HepG2 (cell line): ENCODE data around the gene RANBP6. TPM values are rescaled to one million over a fixed set of nuclear protein-coding genes. Genes with fewer than 3 reads are reported as not detected.

Experiments
- ARNT2 ChIP-seq: sonication (generic); formaldehyde crosslinking; IDR thresholded peaks from 2 replicates; pipeline ENCODE4 v1.8.0; 2022; ENCODE audit warnings: mild to moderate bottlenecking, low read depth, missing genetic modification reagents, moderate library complexity
- ARNTL ChIP-seq: sonication (generic); formaldehyde crosslinking; IDR thresholded peaks from 2 replicates; pipeline ENCODE4 v1.4.0; 2020; ENCODE audit warnings: mild to moderate bottlenecking, missing genetic modification reagents
- ASH2L ChIP-seq: fragments of 300-600, 200-600 bp; sonication (generic); IDR thresholded peaks from 2 replicates; pipeline ENCODE4 v1.7.0; 2017; ENCODE audit warnings: low read depth, mild to moderate bottlenecking, moderate library complexity, mixed read lengths, low read length; ENCODE audit not compliant: insufficient read length
- GABPB1 ChIP-seq: IDR thresholded peaks from 2 replicates; pipeline ENCODE4 v1.6.1; 2016; ENCODE audit warnings: mild to moderate bottlenecking, missing genetic modification reagents, moderate library complexity, missing compliant biosample characterization
- HIVEP1 ChIP-seq: sonication (generic); formaldehyde crosslinking; IDR thresholded peaks from 2 replicates; pipeline ENCODE4 v1.4.0; 2020; ENCODE audit warnings: mild to moderate bottlenecking, missing genetic modification reagents
- HOXA5 ChIP-seq: sonication (generic); formaldehyde crosslinking; IDR thresholded peaks from 2 replicates; pipeline ENCODE4 v1.4.0; 2020; ENCODE audit warnings: missing genetic modification reagents
- MXI1 ChIP-seq: IDR thresholded peaks from 3 replicates; pipeline ENCODE4 v1.6.1; 2012; ENCODE audit warnings: low read depth, low read length, inconsistent platforms, borderline replicate concordance
- PHF21A ChIP-seq: sonication (generic); formaldehyde crosslinking; IDR thresholded peaks from 2 replicates; pipeline ENCODE4 v1.5.0; 2020; ENCODE audit warnings: mild to moderate bottlenecking, missing genetic modification reagents
- RBFOX2 ChIP-seq: fragments of 200-400 bp; formaldehyde crosslinking; IDR thresholded peaks from 2 replicates; pipeline ENCODE4 v1.6.1; 2017; ENCODE audit warnings: low read depth, mild to moderate bottlenecking, low read length
- RFXAP ChIP-seq: sonication (generic); formaldehyde crosslinking; IDR thresholded peaks from 2 replicates; pipeline ENCODE4 v1.4.0; 2020; ENCODE audit warnings: missing genetic modification reagents, borderline replicate concordance
- SP2 ChIP-seq: sonication (generic); formaldehyde crosslinking; IDR thresholded peaks from 2 replicates; pipeline ENCODE4 v1.5.1; 2020; ENCODE audit warnings: mild to moderate bottlenecking, missing genetic modification reagents
- TCF7 ChIP-seq: sonication (generic); IDR thresholded peaks from 2 replicates; pipeline ENCODE4 v1.6.1; 2016; ENCODE audit warnings: antibody characterized with exemption, low read depth
- XBP1 ChIP-seq: sonication (generic); formaldehyde crosslinking; IDR thresholded peaks from 2 replicates; pipeline ENCODE4 v1.5.0; 2020; ENCODE audit warnings: missing genetic modification reagents
- ZC3H13 ChIP-seq: sonication (generic); formaldehyde crosslinking; IDR thresholded peaks from 2 replicates; pipeline ENCODE4 v1.8.1; 2023; ENCODE audit warnings: mild to moderate bottlenecking, missing genetic modification reagents, moderate library complexity
- polyA plus RNA-seq, 8 experiments: library from polyadenylated mRNA; depleted of rRNA in 3 of 8; stranded (reverse) in 7 of 8; unstranded in 1 of 8; fragments of >200 nt; fragmentation: Illumina TruSeq in 4 of 8; extraction: Trizol in 4 of 8; gene quantifications; 2 replicates each; pipeline versions ENCODE4 v1.2.1 to v1.2.3, GENCODE V29; 2011 to 2016; ENCODE audit warnings: low read depth in 4 of 8, missing spikeins in 1 of 8, mixed read lengths in 1 of 8; ENCODE audit not compliant: insufficient read depth in 1 of 8
- total RNA-seq, 5 experiments: library from RNA; depleted of rRNA; stranded (reverse); fragments of >200 nt; fragmentation: Illumina TruSeq; extraction: Trizol; gene quantifications; 2 replicates each; pipeline ENCODE4 v1.2.3, GENCODE V29; 2016; ENCODE audit warnings: low read depth in 1 of 5
- TF ChIP-seq, protein P1 (sequence below): IDR thresholded peaks from 2 replicates; pipeline ENCODE4 v1.6.1; 2016; ENCODE audit warnings: missing compliant biosample characterization, missing genetic modification reagents, borderline replicate concordance
- TF ChIP-seq, protein P2 (sequence below): sonication (generic); formaldehyde crosslinking; IDR thresholded peaks from 2 replicates; pipeline ENCODE4 v1.5.1; 2020; ENCODE audit warnings: missing genetic modification reagents, mild to moderate bottlenecking, borderline replicate concordance
- TF ChIP-seq, protein P3 (sequence below): IDR thresholded peaks from 2 replicates; pipeline ENCODE4 v1.6.1; 2012; ENCODE audit warnings: inconsistent platforms
- TF ChIP-seq, protein P4 (sequence below): sonication (generic); formaldehyde crosslinking; IDR thresholded peaks from 2 replicates; pipeline ENCODE4 v1.4.0; 2020; ENCODE audit warnings: missing genetic modification reagents
- TF ChIP-seq, protein P5 (sequence below): IDR thresholded peaks from 2 replicates; pipeline ENCODE4 v1.6.1; 2016; ENCODE audit warnings: mild to moderate bottlenecking, missing biosample characterization, missing genetic modification reagents
- TF ChIP-seq, protein P6 (sequence below): sonication (generic); formaldehyde crosslinking; IDR thresholded peaks from 2 replicates; pipeline ENCODE4 v1.8.1; 2023; ENCODE audit warnings: mild to moderate bottlenecking, moderate library complexity, missing genetic modification reagents

The RANBP6 gene
- total and polyA plus RNA-seq, 2 of the 13 experiments (the other 11 are each of a cell fraction or from before 2014, with no cell fraction given) = 7.5 to 26.0 TPM

DNA sequence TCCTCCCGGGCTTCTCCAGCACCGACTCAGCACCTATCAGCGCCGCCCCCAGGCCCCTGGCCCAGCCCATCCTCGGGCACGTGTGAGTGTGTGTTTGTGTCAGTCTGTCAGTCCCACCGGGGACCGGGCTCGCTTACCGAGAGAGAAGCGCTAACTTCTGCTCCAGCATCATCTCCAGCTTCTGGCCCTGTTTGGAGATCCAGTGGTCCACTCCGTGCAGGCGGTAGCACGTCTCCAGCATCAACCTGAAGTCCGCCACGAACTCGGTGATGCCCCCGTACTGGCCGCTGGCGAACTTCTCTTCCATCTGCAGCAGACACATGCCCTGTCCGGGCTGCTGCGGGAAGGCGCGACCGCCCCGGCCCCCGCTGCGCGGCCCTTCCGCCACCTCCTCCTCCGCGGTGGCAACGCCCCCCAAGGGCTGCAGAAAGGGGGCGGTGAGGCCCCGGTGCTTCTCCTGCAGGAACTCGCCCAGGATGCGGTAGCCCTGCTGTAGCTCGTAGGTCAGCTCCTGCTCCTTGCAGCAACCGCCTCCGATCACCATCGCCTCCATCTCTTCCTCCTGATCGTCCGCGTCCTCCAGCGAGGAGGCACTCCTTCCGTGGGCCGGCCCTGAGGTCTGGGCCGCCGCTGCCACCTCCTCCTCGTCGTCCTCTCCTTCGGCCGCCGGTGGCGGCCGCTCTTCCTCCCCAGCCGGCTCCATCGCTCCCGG is 8.2 kb downstream of the RANBP6 start (continued):
- TF ChIP-seq, protein P1, sequence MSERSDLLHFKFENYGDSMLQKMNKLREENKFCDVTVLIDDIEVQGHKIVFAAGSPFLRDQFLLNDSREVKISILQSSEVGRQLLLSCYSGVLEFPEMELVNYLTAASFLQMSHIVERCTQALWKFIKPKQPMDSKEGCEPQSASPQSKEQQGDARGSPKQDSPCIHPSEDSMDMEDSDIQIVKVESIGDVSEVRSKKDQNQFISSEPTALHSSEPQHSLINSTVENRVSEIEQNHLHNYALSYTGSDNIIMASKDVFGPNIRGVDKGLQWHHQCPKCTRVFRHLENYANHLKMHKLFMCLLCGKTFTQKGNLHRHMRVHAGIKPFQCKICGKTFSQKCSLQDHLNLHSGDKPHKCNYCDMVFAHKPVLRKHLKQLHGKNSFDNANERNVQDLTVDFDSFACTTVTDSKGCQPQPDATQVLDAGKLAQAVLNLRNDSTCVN (CRISPR knock-in tag) = 0 out of 2 replicates have a peak, but pooled peaks have one; percentile 18
- TF ChIP-seq XBP1 (CRISPR knock-in tag) = no peak
- 0 out of 2 replicates have a peak, but pooled peaks have one; percentile 17 for TF ChIP-seq HIVEP1 (CRISPR knock-in tag)
- TF ChIP-seq ASH2L = peak; percentile 75
- 0 out of 2 replicates have a peak, but pooled peaks have one; percentile 16 for TF ChIP-seq PHF21A (CRISPR knock-in tag)
- TF ChIP-seq, protein P2, sequence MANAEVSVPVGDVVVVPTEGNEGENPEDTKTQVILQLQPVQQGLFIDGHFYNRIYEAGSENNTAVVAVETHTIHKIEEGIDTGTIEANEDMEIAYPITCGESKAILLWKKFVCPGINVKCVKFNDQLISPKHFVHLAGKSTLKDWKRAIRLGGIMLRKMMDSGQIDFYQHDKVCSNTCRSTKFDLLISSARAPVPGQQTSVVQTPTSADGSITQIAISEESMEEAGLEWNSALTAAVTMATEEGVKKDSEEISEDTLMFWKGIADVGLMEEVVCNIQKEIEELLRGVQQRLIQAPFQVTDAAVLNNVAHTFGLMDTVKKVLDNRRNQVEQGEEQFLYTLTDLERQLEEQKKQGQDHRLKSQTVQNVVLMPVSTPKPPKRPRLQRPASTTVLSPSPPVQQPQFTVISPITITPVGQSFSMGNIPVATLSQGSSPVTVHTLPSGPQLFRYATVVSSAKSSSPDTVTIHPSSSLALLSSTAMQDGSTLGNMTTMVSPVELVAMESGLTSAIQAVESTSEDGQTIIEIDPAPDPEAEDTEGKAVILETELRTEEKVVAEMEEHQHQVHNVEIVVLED = peak; percentile 22; the same call in 1 of the 2 replicates
- TF ChIP-seq ARNT2 = 0 out of 2 replicates have a peak, but pooled peaks have one; percentile 14
- TF ChIP-seq, protein P3, sequence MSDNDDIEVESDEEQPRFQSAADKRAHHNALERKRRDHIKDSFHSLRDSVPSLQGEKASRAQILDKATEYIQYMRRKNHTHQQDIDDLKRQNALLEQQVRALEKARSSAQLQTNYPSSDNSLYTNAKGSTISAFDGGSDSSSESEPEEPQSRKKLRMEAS = peak; percentile 85; the same call in 1 of the 2 replicates
- TF ChIP-seq, protein P4, sequence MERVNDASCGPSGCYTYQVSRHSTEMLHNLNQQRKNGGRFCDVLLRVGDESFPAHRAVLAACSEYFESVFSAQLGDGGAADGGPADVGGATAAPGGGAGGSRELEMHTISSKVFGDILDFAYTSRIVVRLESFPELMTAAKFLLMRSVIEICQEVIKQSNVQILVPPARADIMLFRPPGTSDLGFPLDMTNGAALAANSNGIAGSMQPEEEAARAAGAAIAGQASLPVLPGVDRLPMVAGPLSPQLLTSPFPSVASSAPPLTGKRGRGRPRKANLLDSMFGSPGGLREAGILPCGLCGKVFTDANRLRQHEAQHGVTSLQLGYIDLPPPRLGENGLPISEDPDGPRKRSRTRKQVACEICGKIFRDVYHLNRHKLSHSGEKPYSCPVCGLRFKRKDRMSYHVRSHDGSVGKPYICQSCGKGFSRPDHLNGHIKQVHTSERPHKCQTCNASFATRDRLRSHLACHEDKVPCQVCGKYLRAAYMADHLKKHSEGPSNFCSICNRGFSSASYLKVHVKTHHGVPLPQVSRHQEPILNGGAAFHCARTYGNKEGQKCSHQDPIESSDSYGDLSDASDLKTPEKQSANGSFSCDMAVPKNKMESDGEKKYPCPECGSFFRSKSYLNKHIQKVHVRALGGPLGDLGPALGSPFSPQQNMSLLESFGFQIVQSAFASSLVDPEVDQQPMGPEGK (CRISPR knock-in tag) = peak; percentile 40; the same call in 1 of the 2 replicates
- TF ChIP-seq, protein P5, sequence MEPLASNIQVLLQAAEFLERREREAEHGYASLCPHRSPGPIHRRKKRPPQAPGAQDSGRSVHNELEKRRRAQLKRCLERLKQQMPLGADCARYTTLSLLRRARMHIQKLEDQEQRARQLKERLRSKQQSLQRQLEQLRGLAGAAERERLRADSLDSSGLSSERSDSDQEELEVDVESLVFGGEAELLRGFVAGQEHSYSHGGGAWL (CRISPR knock-in tag) = peak; percentile 46
- TF ChIP-seq GABPB1 (CRISPR knock-in tag) = peak; percentile 58
- peak; percentile 58; the same call in 1 of the 2 replicates for TF ChIP-seq ARNTL (CRISPR knock-in tag)
- TF ChIP-seq ZC3H13 (CRISPR knock-in tag) = 0 out of 2 replicates have a peak, but pooled peaks have one; percentile 68
- TF ChIP-seq, protein P6, sequence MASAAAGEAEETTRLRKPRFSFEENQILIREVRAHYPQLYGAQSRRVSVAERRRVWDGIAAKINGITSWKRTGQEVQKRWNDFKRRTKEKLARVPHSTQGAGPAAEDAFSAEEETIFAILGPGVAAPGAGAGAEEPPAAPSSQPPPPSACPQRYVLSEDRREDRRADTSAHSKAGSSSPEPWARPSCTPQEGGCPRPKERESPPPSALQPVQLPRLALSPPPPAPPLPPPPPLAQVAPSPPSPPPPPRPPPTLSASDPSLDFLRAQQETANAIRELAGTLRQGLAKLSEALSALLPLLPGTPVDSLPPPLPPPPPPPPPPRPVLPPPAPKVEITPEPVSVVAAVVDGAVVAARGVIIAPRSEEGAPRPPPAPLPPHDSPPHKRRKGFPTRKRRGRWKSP = peak; percentile 69; the same call in 1 of the 2 replicates
- no peak for TF ChIP-seq TCF7
- TF ChIP-seq MXI1 = peak; percentile 89; the same call in 2 of the 3 replicates
- no peak; the same call in 1 of the 2 replicates for TF ChIP-seq SP2 (CRISPR knock-in tag)
- TF ChIP-seq RBFOX2 = no peak; the same call in 1 of the 2 replicates
- peak; percentile 43; the same call in 1 of the 2 replicates for TF ChIP-seq HOXA5 (CRISPR knock-in tag)
- 0 out of 2 replicates have a peak, but pooled peaks have one; percentile 18 for TF ChIP-seq RFXAP
